Measurements from ENCODE around the gene UBE2I.

DNA sequence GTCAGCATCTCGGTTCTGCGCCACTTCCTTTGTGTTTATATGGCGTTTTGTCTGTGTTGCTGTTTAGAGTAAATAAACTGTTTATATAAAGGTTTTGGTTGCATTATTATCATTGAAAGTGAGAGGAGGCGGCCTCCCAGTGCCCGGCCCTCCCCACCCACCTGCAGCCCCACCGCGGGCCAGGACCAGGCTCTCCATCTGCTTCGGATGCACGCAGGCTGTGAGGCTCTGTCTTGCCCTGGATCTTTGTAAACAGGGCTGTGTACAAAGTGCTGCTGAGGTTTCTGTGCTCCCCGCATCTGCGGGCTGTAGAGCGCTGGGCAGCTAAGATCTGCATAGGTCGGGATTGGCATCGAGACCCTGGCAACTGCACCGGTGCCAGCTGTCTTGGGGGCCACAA, 15.8 kb downstream of the UBE2I start:
- TF ChIP-seq CTCF (IDR thresholded peaks at IDR 0.05 in 4 of 5, conservative IDR thresholded peaks at IDR 0.05 in 1 of 5), result no peak
- TF ChIP-seq POLR2A (IDR thresholded peaks at IDR 0.05), result no peak
